Vein endothelial cell (primary cell): ENCODE results near the gene CDC20. TPM values are rescaled to one million over a fixed set of nuclear protein-coding genes. Genes with fewer than 3 reads are reported as not detected.

Source experiments
- total RNA-seq: library from RNA; depleted of rRNA; stranded (reverse); fragments of >200 nt; gene quantifications from 2 replicates; pipeline ENCODE4 v1.2.3, GENCODE V29; 2012

Gene CDC20
- 46.4 and 73.2 TPM in 2 replicates for total RNA-seq

GRCh38 chr1:43358746-43359693 lies at the start of gene CDC20:
Gene CDC20 (plus strand): TSS chr1:43358981. CDS start chr1:43359216, 235 bp downstream.

GRCh38 chr1:43337588-43337987 lies 21.2 kb upstream of the CDC20 start, which contains the start of gene MPL:
Gene MPL (plus strand): TSS chr1:43337818. CDS start chr1:43337849, 31 bp downstream.

GRCh38 chr1:43367904-43368645 lies 9.3 kb downstream of the CDC20 start, which contains the start of gene ELOVL1:
Gene ELOVL1 (minus strand): TSS chr1:43368011. CDS start chr1:43365609, 2,402 bp downstream.

GRCh38 chr1:43389326-43390313 lies 30.8 kb downstream of the CDC20 start, which contains the start of the genes MED8 and SZT2:
Gene MED8 (minus strand): TSS chr1:43389800. CDS start chr1:43389764, 36 bp downstream.
Gene SZT2 (plus strand): TSS chr1:43389899. CDS start chr1:43389969, 70 bp downstream.

Other genes starting within 250 kb of the CDC20 start
- 98.3 and 146 TPM in 2 replicates for gene EBNA1BP2, start 186.7 kb upstream of the CDC20 start, total RNA-seq
- 0.10 and 1.3 TPM in 2 replicates for gene CFAP57, start 186.7 kb upstream of the CDC20 start, total RNA-seq
- not detected in 2 replicates for gene TMEM125, start 89.0 kb upstream of the CDC20 start, total RNA-seq
- gene C1orf210, start 73.4 kb upstream of the CDC20 start, total RNA-seq = not detected in 2 replicates
- 636 and 1,011 TPM in 2 replicates for gene TIE1, start 58.0 kb upstream of the CDC20 start, total RNA-seq
- under 0.01 and 0.10 TPM in 2 replicates for gene MPL, start 21.2 kb upstream of the CDC20 start, total RNA-seq
- 78.5 and 80.4 TPM in 2 replicates for gene ELOVL1, start 9.0 kb downstream of the CDC20 start, total RNA-seq
- 42.8 and 46.2 TPM in 2 replicates for gene MED8, start 30.8 kb downstream of the CDC20 start, total RNA-seq
- gene SZT2, start 30.9 kb downstream of the CDC20 start, total RNA-seq = 32.1 and 32.7 TPM in 2 replicates
- 137 and 244 TPM in 2 replicates for gene HYI, start 95.0 kb downstream of the CDC20 start, total RNA-seq
- 173 and 288 TPM in 2 replicates for gene PTPRF, start 171.9 kb downstream of the CDC20 start, total RNA-seq